H1 (cell line): Measurements from ENCODE around the gene BIK. TPM values are rescaled to one million over a fixed set of nuclear protein-coding genes. Genes with fewer than 3 reads are reported as not detected.

Source experiments
- CBX8 ChIP-seq: fragments of 300-800, 300-1000 bp; sonication (generic); IDR thresholded peaks from 2 replicates; pipeline ENCODE4 v1.7.1; 2016; ENCODE audit warnings: low read depth, low read length, borderline replicate concordance
- HDAC2 ChIP-seq, 2 experiments: fragments of 300-600 bp in 1 of 2; sonication (generic) in 1 of 2; IDR thresholded peaks; 2 replicates each; pipeline ENCODE4 v1.6.1; 2011 to 2012; ENCODE audit warnings: low read depth in 2 of 2, low read length in 2 of 2, mild to moderate bottlenecking in 2 of 2, moderate library complexity in 2 of 2, borderline replicate concordance in 1 of 2, inconsistent platforms in 1 of 2
- MAX ChIP-seq: IDR thresholded peaks from 2 replicates; pipeline ENCODE4 v1.6.1; 2012; ENCODE audit warnings: inconsistent platforms
- PHF8 ChIP-seq: fragments of 200-600 bp; sonication (generic); conservative IDR thresholded peaks from 2 replicates; pipeline ENCODE4 v1.7.1; 2012; ENCODE audit warnings: low read depth, mild to moderate bottlenecking, inconsistent platforms, low read length, moderate library complexity
- POLR2A ChIP-seq, 2 experiments: IDR thresholded peaks; 1 replicate in 1 of 2; 2 replicates in 1 of 2; pipeline ENCODE4 v1.6.1; 2011; ENCODE audit warnings: low read depth in 2 of 2, low read length in 2 of 2, mild to moderate bottlenecking in 2 of 2; ENCODE audit errors: control extremely low read depth in 1 of 2
- POLR2AphosphoS5 ChIP-seq: IDR thresholded peaks from 2 replicates; pipeline ENCODE4 v1.6.1; 2011; ENCODE audit warnings: low read depth, low read length
- POU5F1 ChIP-seq: IDR thresholded peaks from 2 replicates; pipeline ENCODE4 v1.6.1; 2011; ENCODE audit warnings: low read depth, mild to moderate bottlenecking, low read length, moderate library complexity
- RBBP5 ChIP-seq: IDR thresholded peaks from 2 replicates; pipeline ENCODE4 v1.7.1; 2012; ENCODE audit warnings: low read depth, mild to moderate bottlenecking, inconsistent platforms, low read length, moderate library complexity, borderline replicate concordance
- RNF2 ChIP-seq: fragments of 200-900, 300-1000 bp; sonication (generic); IDR thresholded peaks from 2 replicates; pipeline ENCODE4 v1.7.1; 2016; ENCODE audit warnings: borderline replicate concordance, low read depth, mild to moderate bottlenecking, antibody characterized with exemption, low read length; ENCODE audit not compliant: poor library complexity, severe bottlenecking; ENCODE audit errors: missing control alignments
- SIN3A ChIP-seq, 2 experiments: IDR thresholded peaks in 1 of 2; conservative IDR thresholded peaks in 1 of 2; 2 replicates each; pipeline ENCODE4 v1.6.1; 2011 to 2012; ENCODE audit warnings: low read length in 2 of 2, improper control_type of control experiment in 1 of 2, low read depth in 1 of 2, mild to moderate bottlenecking in 1 of 2
- YY1 ChIP-seq: IDR thresholded peaks from 2 replicates; pipeline ENCODE4 v1.6.1; 2011; ENCODE audit warnings: low read depth, mild to moderate bottlenecking, low read length
- polyA plus RNA-seq, 7 experiments: library from polyadenylated mRNA; depleted of rRNA in 3 of 7; stranded (reverse) in 5 of 7; unstranded in 2 of 7; fragments of >200 nt in 5 of 7; fragments of 200-250 nt in 2 of 7; gene quantifications; 1 replicate in 5 of 7; 2 replicates in 1 of 7; 4 replicates in 1 of 7; pipeline versions ENCODE4 v1.2.1 to v1.2.3, GENCODE V29; 2011 to 2013; ENCODE audit warnings: missing spikeins in 2 of 7, mixed read lengths in 2 of 7
- total RNA-seq: library from RNA; stranded (reverse); fragmentation: NEBNext Ultra II Directional; extraction: Animal tissue kit (Norgen Biotek cat#: 25700); gene quantifications from 2 replicates; pipeline ENCODE4 v1.2.1, GENCODE V29; 2021

Gene BIK
- total and polyA plus RNA-seq, 2 of the 8 experiments (the other 6 are each of a cell fraction or from before 2014, with no cell fraction given): 3.3 to 5.5 TPM

- TF ChIP-seq RNF2: peak; percentile 42
- TF ChIP-seq SIN3A (conservative IDR thresholded peaks at IDR 0.05 in 1 of 2, IDR thresholded peaks at IDR 0.05 in 1 of 2; ENCODE audit: low read depth in 1 of 2, low read length in 2 of 2): peak in 1 of 2 experiments; percentile 84; a peak in 2 of 4 replicates
- TF ChIP-seq POLR2A (IDR thresholded peaks at IDR 0.05; ENCODE audit: control extremely low read depth in 1 of 2, low read depth in 2 of 2, low read length in 2 of 2): no peak
- no peak for TF ChIP-seq PHF8
- TF ChIP-seq CBX8: no peak
- TF ChIP-seq YY1: no peak
- TF ChIP-seq POU5F1: no peak
- 0 out of 2 replicates have a peak, but pooled peaks have one; percentile 20 for TF ChIP-seq POLR2AphosphoS5
- peak; percentile 41; the same call in 1 of the 2 replicates for TF ChIP-seq MAX
- peak; percentile 55 to 92; a peak in 1 of 4 replicates for TF ChIP-seq HDAC2 (IDR thresholded peaks at IDR 0.05; ENCODE audit: borderline replicate concordance in 1 of 2, low read depth in 2 of 2, low read length in 2 of 2)
- TF ChIP-seq RBBP5: 0 out of 2 replicates have a peak, but pooled peaks have one; percentile 8
Observed at GRCh38 chr22:43110444-43110926, at the start of gene BIK (continued).
